HepG2 (cell line): ENCODE results near the gene AGAP1. TPM values are rescaled to one million over a fixed set of nuclear protein-coding genes. Genes with fewer than 3 reads are reported as not detected.

Source experiments
- ATAC-seq: fragments of 200-7000 bp; cut with Tn5 transposase; 3 replicates; pipeline ENCODE4 v1.9.1; 2020; ENCODE audit warnings: mild to moderate bottlenecking, moderate library complexity
- BruUV-seq: library from RNA; stranded (reverse); fragments of 400-500 nt; replicated peaks from 2 replicates; lab custom pipeline; 2021; lab: Mats Ljungman, UMichigan
- CTCF ChIA-PET: fragments of 300-600 bp; formaldehyde crosslinking; extraction: SDS; loops from one replicate; lab custom pipeline; 2021; ENCODE audit warnings: low total read pairs, inconsistent platforms, low intra/inter-chr PET ratio; lab: Yijun Ruan, JAX
- POLR2A ChIA-PET: fragments of 350-600 bp; sonication (Branson Sonifier 250); formaldehyde crosslinking; loops from one replicate; lab custom pipeline; 2020; ENCODE audit warnings: antibody characterized with exemption, inconsistent platforms; lab: Yijun Ruan, JAX
- DNase-seq: peaks from one replicate; pipeline ENCODE4 v3.0.0-alpha.2; 2015; ENCODE audit warnings: low spot score
- FAIRE-seq: peaks from 3 replicates; lab custom pipeline; 2011; peaks lifted over from hg19 to GRCh38; lab: Jason Lieb, UNC
- H2AFZ ChIP-seq: one replicate; pipeline ENCODE4 v1.6.1; 2011; ENCODE audit warnings: low read length, inconsistent platforms
- H3K27ac ChIP-seq: fragments of 300-600 bp; 3 replicates; pipeline ENCODE4 v1.8.0; 2011; ENCODE audit warnings: mixed run types, mild to moderate bottlenecking, mixed read lengths, low read length, inconsistent platforms; ENCODE audit not compliant: insufficient read depth; ENCODE audit errors: extremely low read length
- H3K27me3 ChIP-seq, 2 experiments: fragments of 200-600 bp in 1 of 2; 2 replicates in 1 of 2; 3 replicates in 1 of 2; pipeline versions ENCODE4 v1.6.0 to v1.8.0; 2011; ENCODE audit warnings: low read length in 2 of 2, mild to moderate bottlenecking in 2 of 2, moderate library complexity in 2 of 2, inconsistent platforms in 1 of 2; ENCODE audit not compliant: insufficient read depth in 2 of 2, control insufficient read depth in 1 of 2
- H3K36me3 ChIP-seq, 2 experiments: fragments of 200-600 bp in 1 of 2; replicated peaks in 1 of 2; 2 replicates in 1 of 2; 3 replicates in 1 of 2; pipeline versions ENCODE4 v1.5.1 to v1.8.0; 2011; ENCODE audit warnings: low read length in 2 of 2, inconsistent platforms in 1 of 2; ENCODE audit not compliant: insufficient read depth in 2 of 2, control insufficient read depth in 1 of 2
- H3K4me1 ChIP-seq: 2 replicates; pipeline ENCODE4 v1.5.1; 2012; ENCODE audit warnings: low read length, inconsistent platforms; ENCODE audit not compliant: insufficient read depth
- H3K4me2 ChIP-seq: 2 replicates; pipeline ENCODE4 v1.6.0; 2011; ENCODE audit warnings: low read depth, low read length, inconsistent platforms
- H3K4me3 ChIP-seq, 3 experiments: fragments of 200-600 bp in 1 of 3; sonication (generic), shearing (Covaris generic) in 1 of 3; replicated peaks in 1 of 3; 2 replicates each; pipeline ENCODE4 v1.5.1; 2011 to 2016; ENCODE audit warnings: low read length in 3 of 3, inconsistent platforms in 2 of 3, low read depth in 2 of 3, mild to moderate bottlenecking in 2 of 3, control low read depth in 1 of 3, mixed read lengths in 1 of 3; ENCODE audit not compliant: insufficient read depth in 1 of 3
- H3K79me2 ChIP-seq: one replicate; pipeline ENCODE4 v1.6.1; 2011; ENCODE audit warnings: low read length, inconsistent platforms; ENCODE audit not compliant: insufficient read depth
- H3K9ac ChIP-seq: 2 replicates; pipeline ENCODE4 v1.6.0; 2011; ENCODE audit warnings: mild to moderate bottlenecking, low read depth, low read length, inconsistent platforms; ENCODE audit not compliant: insufficient read depth
- H3K9me3 ChIP-seq: 2 replicates; pipeline ENCODE4 v1.5.1; 2012; ENCODE audit warnings: mild to moderate bottlenecking, low read length
- H4K20me1 ChIP-seq: 2 replicates; pipeline ENCODE4 v1.6.0; 2011; ENCODE audit warnings: inconsistent platforms, mild to moderate bottlenecking, low read length, moderate library complexity; ENCODE audit not compliant: insufficient read depth
- JUNB ChIP-seq: sonication (generic); formaldehyde crosslinking; IDR thresholded peaks from 2 replicates; pipeline ENCODE4 v1.8.0; 2022; ENCODE audit warnings: missing genetic modification reagents, mild to moderate bottlenecking, borderline replicate concordance
- ZNF407 ChIP-seq: sonication (generic); formaldehyde crosslinking; IDR thresholded peaks from one replicate; pipeline ENCODE4 v1.5.1; 2020; ENCODE audit warnings: mild to moderate bottlenecking, missing genetic modification reagents; ENCODE audit errors: not compliant biosample characterization
- WGBS: methylation state at CpG from one replicate; pipeline ENCODE4 v1.1.6; 2017; ENCODE audit warnings: low lambda C conversion rate; 5-methylcytosine and 5-hydroxymethylcytosine counted together
- in situ Hi-C: cut with HindIII; loops from 2 replicates; pipeline ENCODE4 v1.10.0; 2017; ENCODE audit warnings: low pct_unique_long_range_greater_than_20kb; ENCODE audit not compliant: extremely low pct_ligation_motif_present
- intact Hi-C: fragments of 100-400 bp; cut with micrococcal nuclease; formaldehyde crosslinking; loops from one replicate; pipeline ENCODE4 v1.10.0; 2022; ENCODE audit not compliant: unreplicated experiment
- polyA plus RNA-seq, 8 experiments: library from polyadenylated mRNA; depleted of rRNA in 3 of 8; stranded (reverse) in 7 of 8; unstranded in 1 of 8; fragments of >200 nt; fragmentation: Illumina TruSeq in 4 of 8; extraction: Trizol in 4 of 8; gene quantifications; 2 replicates each; pipeline versions ENCODE4 v1.2.1 to v1.2.3, GENCODE V29; 2011 to 2016; ENCODE audit warnings: low read depth in 4 of 8, missing spikeins in 1 of 8, mixed read lengths in 1 of 8; ENCODE audit not compliant: insufficient read depth in 1 of 8
- total RNA-seq, 5 experiments: library from RNA; depleted of rRNA; stranded (reverse); fragments of >200 nt; fragmentation: Illumina TruSeq; extraction: Trizol; gene quantifications; 2 replicates each; pipeline ENCODE4 v1.2.3, GENCODE V29; 2016; ENCODE audit warnings: low read depth in 1 of 5
- TF ChIP-seq, protein P1 (sequence below), 2 experiments: fragments of 450-650 bp in 1 of 2; sonication (generic) in 1 of 2; formaldehyde crosslinking in 1 of 2; IDR thresholded peaks; 2 replicates each; pipeline versions ENCODE4 v1.6.1 to v1.8.0; 2016 to 2022; ENCODE audit warnings: antibody characterized with exemption in 1 of 2, mild to moderate bottlenecking in 1 of 2, missing genetic modification reagents in 1 of 2

The AGAP1 gene
- total and polyA plus RNA-seq, 2 of the 13 experiments (the other 11 are each of a cell fraction or from before 2014, with no cell fraction given) = 21.2 to 32.7 TPM

DNA sequence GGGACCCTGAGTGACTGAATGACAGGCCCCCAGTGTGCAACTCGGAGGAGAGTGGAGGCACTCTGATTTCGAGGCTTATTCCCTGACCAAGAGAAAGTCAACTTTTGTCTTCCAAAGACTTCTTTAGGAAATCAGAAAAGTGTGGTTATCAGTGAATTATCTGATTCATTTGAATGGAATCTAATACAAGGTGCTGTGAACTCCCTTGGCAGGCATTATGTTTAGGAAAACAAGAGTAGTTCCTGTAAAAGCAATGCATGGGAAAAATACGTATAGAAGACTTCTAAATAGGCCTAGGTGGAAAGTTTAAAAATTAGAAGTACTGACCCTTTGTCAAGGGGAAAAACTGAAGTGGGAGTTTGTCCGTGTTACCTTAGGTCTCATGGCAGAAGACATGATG, 404.9 kb downstream of the AGAP1 start (continued):
- TF ChIP-seq ZNF407 (CRISPR knock-in tag) = no peak

DNA sequence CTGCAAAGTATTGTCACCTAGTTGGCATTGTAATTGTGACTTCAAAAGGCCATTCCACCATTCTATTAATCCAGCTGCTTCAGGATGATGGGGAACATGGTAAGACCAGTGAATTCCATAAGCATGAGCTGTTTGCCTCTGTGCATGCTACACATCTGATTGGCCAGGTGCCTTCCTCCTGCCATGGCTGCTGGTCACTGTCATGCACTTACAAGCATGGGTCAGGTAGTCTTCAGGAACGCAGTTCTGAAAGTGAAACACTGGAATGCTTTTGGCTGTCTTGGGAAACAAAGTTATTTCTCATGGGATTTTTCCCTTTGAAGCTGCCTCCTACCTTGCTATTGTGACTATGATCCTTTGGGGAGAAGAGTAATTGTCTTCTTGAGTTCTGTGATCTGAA, 406.8 kb downstream of the AGAP1 start:
- Histone ChIP-seq H3K36me3 (peaks cover 0 to 5% of the 10 kb centered on the region in 2 experiments; a peak in 4 of 5 replicates), H3K9me3 (no peaks in the 10 kb centered on the region; the same call in 1 of the 2 replicates), H3K4me2 (no peak overlapping the region; the same call in 1 of the 2 replicates), H3K79me2 (no peaks in the 10 kb centered on the region), H2AFZ (no peak overlapping the region), H4K20me1 (no peaks in the 10 kb centered on the region), H3K27ac (peak overlapping the region; percentile 4), H3K4me3 (no peak overlapping the region), H3K27me3 (no peaks in the 10 kb centered on the region), H3K9ac (no peak overlapping the region), H3K4me1 (peaks cover 35% of the 10 kb centered on the region)
- intact Hi-C loops (no loop called here), in situ Hi-C loops (no loop called here)
- CTCF ChIA-PET = no interaction called here
- BruUV-seq = no TSS peak
- DNase-seq = no peak
- 100% methylated on average over 1 of the region's 1 CpG for WGBS
- POLR2A ChIA-PET = no interaction called here
- no peak for FAIRE-seq
- ATAC-seq = peak; percentile 41; the same call in 1 of the 3 replicates
- no peak for TF ChIP-seq JUNB (CRISPR knock-in tag)
- TF ChIP-seq, protein P1, sequence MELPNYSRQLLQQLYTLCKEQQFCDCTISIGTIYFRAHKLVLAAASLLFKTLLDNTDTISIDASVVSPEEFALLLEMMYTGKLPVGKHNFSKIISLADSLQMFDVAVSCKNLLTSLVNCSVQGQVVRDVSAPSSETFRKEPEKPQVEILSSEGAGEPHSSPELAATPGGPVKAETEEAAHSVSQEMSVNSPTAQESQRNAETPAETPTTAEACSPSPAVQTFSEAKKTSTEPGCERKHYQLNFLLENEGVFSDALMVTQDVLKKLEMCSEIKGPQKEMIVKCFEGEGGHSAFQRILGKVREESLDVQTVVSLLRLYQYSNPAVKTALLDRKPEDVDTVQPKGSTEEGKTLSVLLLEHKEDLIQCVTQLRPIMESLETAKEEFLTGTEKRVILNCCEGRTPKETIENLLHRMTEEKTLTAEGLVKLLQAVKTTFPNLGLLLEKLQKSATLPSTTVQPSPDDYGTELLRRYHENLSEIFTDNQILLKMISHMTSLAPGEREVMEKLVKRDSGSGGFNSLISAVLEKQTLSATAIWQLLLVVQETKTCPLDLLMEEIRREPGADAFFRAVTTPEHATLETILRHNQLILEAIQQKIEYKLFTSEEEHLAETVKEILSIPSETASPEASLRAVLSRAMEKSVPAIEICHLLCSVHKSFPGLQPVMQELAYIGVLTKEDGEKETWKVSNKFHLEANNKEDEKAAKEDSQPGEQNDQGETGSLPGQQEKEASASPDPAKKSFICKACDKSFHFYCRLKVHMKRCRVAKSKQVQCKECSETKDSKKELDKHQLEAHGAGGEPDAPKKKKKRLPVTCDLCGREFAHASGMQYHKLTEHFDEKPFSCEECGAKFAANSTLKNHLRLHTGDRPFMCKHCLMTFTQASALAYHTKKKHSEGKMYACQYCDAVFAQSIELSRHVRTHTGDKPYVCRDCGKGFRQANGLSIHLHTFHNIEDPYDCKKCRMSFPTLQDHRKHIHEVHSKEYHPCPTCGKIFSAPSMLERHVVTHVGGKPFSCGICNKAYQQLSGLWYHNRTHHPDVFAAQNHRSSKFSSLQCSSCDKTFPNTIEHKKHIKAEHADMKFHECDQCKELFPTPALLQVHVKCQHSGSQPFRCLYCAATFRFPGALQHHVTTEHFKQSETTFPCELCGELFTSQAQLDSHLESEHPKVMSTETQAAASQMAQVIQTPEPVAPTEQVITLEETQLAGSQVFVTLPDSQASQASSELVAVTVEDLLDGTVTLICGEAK (IDR thresholded peaks at IDR 0.05) = no peak
- TF ChIP-seq, protein P1 (CRISPR knock-in tag; IDR thresholded peaks at IDR 0.05) = no peak
